ENCODE results near the gene DNAJC11. TPM values are rescaled to one million over a fixed set of nuclear protein-coding genes. Genes with fewer than 3 reads are reported as not detected.

The DNAJC11 gene
- polyA plus RNA-seq, 2 of the 4 experiments (the other 2 are of a cell fraction) = 35.7 to 48.5 TPM

GRCh38 chr1:6723621-6724428 lies 22.2 kb upstream of the DNAJC11 start:
- CTCF ChIA-PET = interaction anchor here (1.1 to 1.2 kb wide), 2 partner anchors 167 to 169 kb away, joined by 3 read pairs; partner anchors contain the start of gene TAS1R1
- FAIRE-seq = no peak
- H3K4me1 ChIP-seq = peaks cover 14% of the 10 kb centered on the region; the same call in 2 of the 3 replicates
- no peak overlapping the region for H3K4me3 ChIP-seq
- POLR2A ChIA-PET = interaction anchor here (1.8 kb wide), 1 partner anchor 61 kb away, joined by 11 read pairs; the partner anchor contains the start of gene CAMTA1
- peak overlapping the region; percentile 35; the same call in 2 of the 3 replicates for H3K4me2 ChIP-seq
- no peaks in the 10 kb centered on the region for H3K9me3 ChIP-seq
- 80% methylated on average over 17 of the region's 17 CpGs for WGBS (ENCODE audit: missing lambda C conversion rate)
- no peak for DNase-seq (ENCODE audit: low read depth in 1 of 2, low spot score in 1 of 2)
- peak overlapping the region in 1 of 2 experiments; percentile 69; a peak in 2 of 6 replicates for H3K27ac ChIP-seq
- no peak for TF ChIP-seq RNF2 (IDR thresholded peaks at IDR 0.05; ENCODE audit: borderline replicate concordance, low read depth)
- no peak for TF ChIP-seq MAX (IDR thresholded peaks at IDR 0.05)
- no peak for TF ChIP-seq PHF8 (IDR thresholded peaks at IDR 0.05; ENCODE audit: borderline replicate concordance, low read depth)
- no peak for TF ChIP-seq KDM5A (IDR thresholded peaks at IDR 0.05)
- TF ChIP-seq SREBF2 (IDR thresholded peaks at IDR 0.05) = no peak
- no peak for ATAC-seq

GRCh38 chr1:6711174-6711573 lies 9.6 kb upstream of the DNAJC11 start:
- Histone ChIP-seq H3K4me3 (no peak overlapping the region), H3K4me2 (no peak overlapping the region), H3K9me3 (peaks cover 13% of the 10 kb centered on the region), H3K27ac (no peak overlapping the region), H3K4me1 (no peaks in the 10 kb centered on the region)
- ChIA-PET CTCF (no interaction called here), POLR2A (no interaction called here)
- FAIRE-seq = no peak
- no peak for TF ChIP-seq POLR2A (IDR thresholded peaks at IDR 0.05; ENCODE audit: low read length)
- TF ChIP-seq HOXB5 (CRISPR knock-in tag; IDR thresholded peaks at IDR 0.05) = no peak
- no peak for TF ChIP-seq HOXB13 (CRISPR knock-in tag; IDR thresholded peaks at IDR 0.05; ENCODE audit: low read depth)
- TF ChIP-seq MAZ (IDR thresholded peaks at IDR 0.05; ENCODE audit: borderline replicate concordance, low read depth, low read length) = no peak
- no peak for TF ChIP-seq MAFK (IDR thresholded peaks at IDR 0.05; ENCODE audit: partially characterized antibody)
- no peak for TF ChIP-seq ZFP36 (IDR thresholded peaks at IDR 0.05; ENCODE audit: borderline replicate concordance, partially characterized antibody)
- no peak for TF ChIP-seq JUNB (IDR thresholded peaks at IDR 0.05)
- TF ChIP-seq JUN (IDR thresholded peaks at IDR 0.05) = no peak
- no peak for TF ChIP-seq GATA3 (IDR thresholded peaks at IDR 0.05; ENCODE audit: borderline replicate concordance)
- TF ChIP-seq ZSCAN20 (CRISPR knock-in tag; IDR thresholded peaks at IDR 0.05) = no peak
- TF ChIP-seq HES2 (IDR thresholded peaks at IDR 0.05) = no peak
- no peak for TF ChIP-seq ATOH8 (CRISPR knock-in tag; IDR thresholded peaks at IDR 0.05; ENCODE audit: low read depth)
- TF ChIP-seq ESRRA (IDR thresholded peaks at IDR 0.05; ENCODE audit: borderline replicate concordance, low read length) = no peak
- no peak for TF ChIP-seq FOSL2 (IDR thresholded peaks at IDR 0.05)
- no peak for TF ChIP-seq FOSL2 (CRISPR knock-in tag; IDR thresholded peaks at IDR 0.05)
- TF ChIP-seq HMGXB4 (CRISPR knock-in tag; IDR thresholded peaks at IDR 0.05; ENCODE audit: borderline replicate concordance) = no peak
- no peak for TF ChIP-seq POLR2AphosphoS2 (conservative IDR thresholded peaks at IDR 0.05; ENCODE audit: low read length)
- TF ChIP-seq PBX3 (IDR thresholded peaks at IDR 0.05) = no peak
- no peak for TF ChIP-seq EHF (CRISPR knock-in tag; IDR thresholded peaks at IDR 0.05)
- TF ChIP-seq TFCP2L1 (CRISPR knock-in tag; IDR thresholded peaks at IDR 0.05) = no peak
- TF ChIP-seq BCL3 (IDR thresholded peaks at IDR 0.05) = no peak
- no peak for DNase-seq (ENCODE audit: low read depth in 1 of 2, low spot score in 1 of 2)
- no peak for ATAC-seq
- 29% methylated on average over 1 of the region's 1 CpG for WGBS (ENCODE audit: missing lambda C conversion rate)

All from A549 (cell line).